Keratinocyte (primary cell): ENCODE measurements around the gene MARS1. TPM values are rescaled to one million over a fixed set of nuclear protein-coding genes. Genes with fewer than 3 reads are reported as not detected.
"Not testable (repeated sequence)": the region's sequence is repeated elsewhere in the genome, so short reads cannot be mapped to it uniquely, and the experiment has no call there.

ENCODE experiments used
- DNase-seq: peaks from one replicate; pipeline ENCODE4 v3.0.0-alpha.2; 2011; ENCODE audit warnings: low read depth, missing footprints, low spot score
- FAIRE-seq: peaks from 2 replicates; lab custom pipeline; 2011; peaks lifted over from hg19 to GRCh38; lab: Jason Lieb, UNC
- H2AFZ ChIP-seq: 2 replicates; pipeline ENCODE4 v1.6.0; 2012; ENCODE audit warnings: low read length, control low read depth, inconsistent platforms; ENCODE audit not compliant: control insufficient read depth
- H3K27ac ChIP-seq: 2 replicates; pipeline ENCODE4 v1.5.1; 2011; ENCODE audit warnings: low read length; ENCODE audit not compliant: control insufficient read depth, insufficient read depth
- H3K27me3 ChIP-seq: 3 replicates; pipeline ENCODE4 v1.6.0; 2011; ENCODE audit warnings: low read length; ENCODE audit not compliant: control insufficient read depth, insufficient read depth; ENCODE audit errors: extremely low read depth
- H3K36me3 ChIP-seq, 2 experiments: 2 replicates in 1 of 2; 3 replicates in 1 of 2; pipeline ENCODE4 v1.5.1; 2011; ENCODE audit warnings: low read length in 2 of 2, mild to moderate bottlenecking in 1 of 2; ENCODE audit not compliant: control insufficient read depth in 2 of 2, insufficient read depth in 2 of 2; ENCODE audit errors: extremely low read depth in 1 of 2
- H3K4me1 ChIP-seq: 3 replicates; pipeline ENCODE4 v1.5.1; 2011; ENCODE audit warnings: low read length; ENCODE audit not compliant: control insufficient read depth, insufficient read depth; ENCODE audit errors: extremely low read depth
- H3K4me2 ChIP-seq: 3 replicates; pipeline ENCODE4 v1.6.0; 2011; ENCODE audit warnings: low read depth, low read length; ENCODE audit not compliant: control insufficient read depth, insufficient read depth; ENCODE audit errors: extremely low read depth
- H3K4me3 ChIP-seq, 3 experiments: fragments of 200-600 bp in 1 of 3; sonication (generic) in 1 of 3; 2 replicates in 2 of 3; 3 replicates in 1 of 3; pipeline ENCODE4 v1.5.1; 2011 to 2016; ENCODE audit warnings: low read length in 3 of 3, mild to moderate bottlenecking in 3 of 3, control low read depth in 2 of 3, inconsistent platforms in 1 of 3, low read depth in 1 of 3, mixed read lengths in 1 of 3, mixed run types in 1 of 3, moderate library complexity in 1 of 3; ENCODE audit not compliant: control insufficient read depth in 2 of 3, insufficient read depth in 2 of 3; ENCODE audit errors: extremely low read depth in 1 of 3
- H3K79me2 ChIP-seq: 2 replicates; pipeline ENCODE4 v1.6.0; 2012; ENCODE audit warnings: low read length; ENCODE audit not compliant: control insufficient read depth, insufficient read depth
- H3K9ac ChIP-seq: 3 replicates; pipeline ENCODE4 v1.6.0; 2011; ENCODE audit warnings: low read length; ENCODE audit not compliant: control insufficient read depth, insufficient read depth; ENCODE audit errors: extremely low read depth
- H3K9me1 ChIP-seq: 3 replicates; pipeline ENCODE4 v1.6.0; 2011; ENCODE audit warnings: low read length; ENCODE audit not compliant: control insufficient read depth, insufficient read depth; ENCODE audit errors: extremely low read depth
- H3K9me3 ChIP-seq: 2 replicates; pipeline ENCODE4 v1.5.1; 2012; ENCODE audit warnings: low read depth, low read length; ENCODE audit not compliant: control insufficient read depth
- H4K20me1 ChIP-seq: 3 replicates; pipeline ENCODE4 v1.6.0; 2011; ENCODE audit warnings: low read length; ENCODE audit not compliant: control insufficient read depth, insufficient read depth; ENCODE audit errors: extremely low read depth
- CTCF ChIP-seq, 3 experiments: IDR thresholded peaks in 1 of 3; conservative IDR thresholded peaks in 1 of 3; optimal IDR thresholded peaks in 1 of 3; 2 replicates in 2 of 3; 3 replicates in 1 of 3; pipeline versions ENCODE3 to v1.5.1; 2011; ENCODE audit warnings: low read length in 3 of 3, mild to moderate bottlenecking in 3 of 3, moderate library complexity in 2 of 3, control low read depth in 1 of 3, inconsistent platforms in 1 of 3; ENCODE audit not compliant: insufficient read depth in 2 of 3; ENCODE audit errors: extremely low read depth in 1 of 3
- EZH2 ChIP-seq: IDR thresholded peaks from one replicate; pipeline ENCODE4 v1.6.1; 2012; ENCODE audit warnings: inconsistent platforms, mild to moderate bottlenecking, low read length, moderate library complexity
- dilution Hi-C: fragments of 300-500 bp; cut with MboI; formaldehyde crosslinking; loops from one replicate; pipeline ENCODE4 v1.7.0; 2020; ENCODE audit warnings: low sequenced_read_pairs; ENCODE audit not compliant: extremely low pct_ligation_motif_present
- polyA plus RNA-seq, 5 experiments: library from polyadenylated mRNA; depleted of rRNA in 3 of 5; stranded (reverse) in 3 of 5; stranded (forward) in 1 of 5; unstranded in 1 of 5; fragments of >200 nt; gene quantifications; 1 replicate in 1 of 5; 2 replicates in 3 of 5; 3 replicates in 1 of 5; pipeline versions ENCODE4 v1.2.1 to v1.2.3, GENCODE V29; 2011 to 2012; ENCODE audit warnings: missing spikeins in 2 of 5, low read depth in 1 of 5, low replicate concordance in 1 of 5

The MARS1 gene
- polyA plus RNA-seq, 1 donor (not counting 4 experiments of a cell fraction or from before 2014, with no cell fraction given), result 125 TPM

- dilution Hi-C loops, result no loop called here
- Histone ChIP-seq H3K36me3 (peaks cover 22 to 25% of the 10 kb centered on the region in 2 experiments), H4K20me1 (no peaks in the 10 kb centered on the region), H2AFZ (no peak overlapping the region), H3K4me3 (no peak overlapping the region), H3K4me2 (no peak overlapping the region), H3K27ac (no peak overlapping the region), H3K9me1 (no peaks in the 10 kb centered on the region), H3K4me1 (peaks cover 9% of the 10 kb centered on the region), H3K9me3 (no peaks in the 10 kb centered on the region), H3K27me3 (no peaks in the 10 kb centered on the region), H3K79me2 (peaks cover 28% of the 10 kb centered on the region), H3K9ac (no peak overlapping the region)
- DNase-seq, result no peak
- TF ChIP-seq EZH2, result no peak
- no peak for FAIRE-seq
Observed at GRCh38 chr12:57490126-57490525, 2.3 kb downstream of the MARS1 start.

- peaks cover 28% of the 10 kb centered on the region for H3K79me2 ChIP-seq
- no peak for DNase-seq
Observed at GRCh38 chr12:57491393-57492280, 3.8 kb downstream of the MARS1 start.

GRCh38 chr12:57495051-57495701 lies 7.3 kb downstream of the MARS1 start:
- H3K9me1 ChIP-seq, DNase-seq, FAIRE-seq, H3K9ac ChIP-seq, dilution Hi-C loops, H3K27ac ChIP-seq, H3K4me1 ChIP-seq, H3K79me2 ChIP-seq, H4K20me1 ChIP-seq, H3K27me3 ChIP-seq, H3K4me3 ChIP-seq, H3K9me3 ChIP-seq, H2AFZ ChIP-seq, H3K4me2 ChIP-seq: not testable (repeated sequence)
- H3K36me3 ChIP-seq, result peaks cover 27 to 42% of the 10 kb centered on the region in 2 experiments

More at GRCh38 chr12:57491393-57492280, 3.8 kb downstream of the MARS1 start:
- Histone ChIP-seq H4K20me1 (no peaks in the 10 kb centered on the region), H2AFZ (no peak overlapping the region), H3K9me3 (no peaks in the 10 kb centered on the region), H3K36me3 (peaks cover 22 to 26% of the 10 kb centered on the region in 2 experiments), H3K27ac (no peak overlapping the region), H3K4me1 (peaks cover 9% of the 10 kb centered on the region), H3K27me3 (no peaks in the 10 kb centered on the region), H3K9me1 (no peaks in the 10 kb centered on the region), H3K9ac (no peak overlapping the region), H3K4me2 (no peak overlapping the region), H3K4me3 (no peak overlapping the region)
- no peak for FAIRE-seq
- dilution Hi-C loops, result no loop called here
- TF ChIP-seq CTCF (optimal IDR thresholded peaks at IDR 0.05 in 1 of 3, IDR thresholded peaks at IDR 0.05 in 1 of 3, conservative IDR thresholded peaks at IDR 0.05 in 1 of 3; ENCODE audit: extremely low read depth in 1 of 3, insufficient read depth in 2 of 3, low read length in 3 of 3), result peak in 1 of 3 experiments; percentile 33
- no peak for TF ChIP-seq EZH2
